ENCODE measurements around the gene NKIRAS1.

The NKIRAS1 gene

DNA sequence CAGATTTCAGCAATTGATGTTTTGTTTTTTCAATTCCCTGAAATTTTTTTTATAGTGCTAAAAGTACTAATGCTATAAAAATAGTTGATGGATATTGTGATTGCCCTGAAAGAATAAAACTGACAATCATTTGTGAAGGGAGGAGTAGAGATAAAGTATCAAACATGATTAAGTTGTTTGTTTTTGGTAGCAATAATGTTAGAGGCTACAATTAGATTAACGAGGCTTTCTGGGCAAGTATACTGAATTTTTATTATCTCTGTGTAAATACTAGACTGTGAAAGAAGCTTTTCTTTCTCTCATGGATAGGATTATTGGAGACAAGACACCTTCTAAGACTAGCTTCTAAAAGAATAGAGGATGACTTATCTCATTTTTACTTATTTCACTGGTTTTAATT lies 43.9 kb upstream of the NKIRAS1 start (continued):
- TF ChIP-seq ZNF10 (tag by site-specific recombination; IDR thresholded peaks at IDR 0.05): no peak
- no peak for TF ChIP-seq ZNF266 (tag by site-specific recombination; IDR thresholded peaks at IDR 0.05; ENCODE audit: low read depth)
- TF ChIP-seq ZNF239 (tag by site-specific recombination; IDR thresholded peaks at IDR 0.05): no peak
- no peak for TF ChIP-seq KLF16 (tag by site-specific recombination; IDR thresholded peaks at IDR 0.05)
- no peak for TF ChIP-seq ZFP37 (tag by site-specific recombination; IDR thresholded peaks at IDR 0.05)
- no peak for TF ChIP-seq ZNF24 (tag by site-specific recombination; IDR thresholded peaks at IDR 0.05)
- TF ChIP-seq KLF7 (tag by site-specific recombination; IDR thresholded peaks at IDR 0.05; ENCODE audit: borderline replicate concordance): no peak
- TF ChIP-seq ZNF660 (tag by site-specific recombination; IDR thresholded peaks at IDR 0.05): no peak
- TF ChIP-seq, protein P1, sequence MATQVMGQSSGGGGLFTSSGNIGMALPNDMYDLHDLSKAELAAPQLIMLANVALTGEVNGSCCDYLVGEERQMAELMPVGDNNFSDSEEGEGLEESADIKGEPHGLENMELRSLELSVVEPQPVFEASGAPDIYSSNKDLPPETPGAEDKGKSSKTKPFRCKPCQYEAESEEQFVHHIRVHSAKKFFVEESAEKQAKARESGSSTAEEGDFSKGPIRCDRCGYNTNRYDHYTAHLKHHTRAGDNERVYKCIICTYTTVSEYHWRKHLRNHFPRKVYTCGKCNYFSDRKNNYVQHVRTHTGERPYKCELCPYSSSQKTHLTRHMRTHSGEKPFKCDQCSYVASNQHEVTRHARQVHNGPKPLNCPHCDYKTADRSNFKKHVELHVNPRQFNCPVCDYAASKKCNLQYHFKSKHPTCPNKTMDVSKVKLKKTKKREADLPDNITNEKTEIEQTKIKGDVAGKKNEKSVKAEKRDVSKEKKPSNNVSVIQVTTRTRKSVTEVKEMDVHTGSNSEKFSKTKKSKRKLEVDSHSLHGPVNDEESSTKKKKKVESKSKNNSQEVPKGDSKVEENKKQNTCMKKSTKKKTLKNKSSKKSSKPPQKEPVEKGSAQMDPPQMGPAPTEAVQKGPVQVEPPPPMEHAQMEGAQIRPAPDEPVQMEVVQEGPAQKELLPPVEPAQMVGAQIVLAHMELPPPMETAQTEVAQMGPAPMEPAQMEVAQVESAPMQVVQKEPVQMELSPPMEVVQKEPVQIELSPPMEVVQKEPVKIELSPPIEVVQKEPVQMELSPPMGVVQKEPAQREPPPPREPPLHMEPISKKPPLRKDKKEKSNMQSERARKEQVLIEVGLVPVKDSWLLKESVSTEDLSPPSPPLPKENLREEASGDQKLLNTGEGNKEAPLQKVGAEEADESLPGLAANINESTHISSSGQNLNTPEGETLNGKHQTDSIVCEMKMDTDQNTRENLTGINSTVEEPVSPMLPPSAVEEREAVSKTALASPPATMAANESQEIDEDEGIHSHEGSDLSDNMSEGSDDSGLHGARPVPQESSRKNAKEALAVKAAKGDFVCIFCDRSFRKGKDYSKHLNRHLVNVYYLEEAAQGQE (tag by site-specific recombination; IDR thresholded peaks at IDR 0.05): no peak
- TF ChIP-seq PRDM1 (tag by site-specific recombination; IDR thresholded peaks at IDR 0.05): no peak
- no peak for TF ChIP-seq SP3 (tag by site-specific recombination; IDR thresholded peaks at IDR 0.05)
- TF ChIP-seq GLIS2 (tag by site-specific recombination; IDR thresholded peaks at IDR 0.05): no peak
- TF ChIP-seq SCRT1 (tag by site-specific recombination; IDR thresholded peaks at IDR 0.05; ENCODE audit: borderline replicate concordance): no peak
- no peak for TF ChIP-seq ZNF514 (tag by site-specific recombination; IDR thresholded peaks at IDR 0.05)
- TF ChIP-seq ZNF37A (tag by site-specific recombination; IDR thresholded peaks at IDR 0.05): no peak
- TF ChIP-seq ZNF16 (tag by site-specific recombination; IDR thresholded peaks at IDR 0.05; ENCODE audit: low read depth): no peak
- no peak for TF ChIP-seq ZNF174 (tag by site-specific recombination; IDR thresholded peaks at IDR 0.05)
- TF ChIP-seq PATZ1 (tag by site-specific recombination; IDR thresholded peaks at IDR 0.05): no peak
- TF ChIP-seq, protein P2, sequence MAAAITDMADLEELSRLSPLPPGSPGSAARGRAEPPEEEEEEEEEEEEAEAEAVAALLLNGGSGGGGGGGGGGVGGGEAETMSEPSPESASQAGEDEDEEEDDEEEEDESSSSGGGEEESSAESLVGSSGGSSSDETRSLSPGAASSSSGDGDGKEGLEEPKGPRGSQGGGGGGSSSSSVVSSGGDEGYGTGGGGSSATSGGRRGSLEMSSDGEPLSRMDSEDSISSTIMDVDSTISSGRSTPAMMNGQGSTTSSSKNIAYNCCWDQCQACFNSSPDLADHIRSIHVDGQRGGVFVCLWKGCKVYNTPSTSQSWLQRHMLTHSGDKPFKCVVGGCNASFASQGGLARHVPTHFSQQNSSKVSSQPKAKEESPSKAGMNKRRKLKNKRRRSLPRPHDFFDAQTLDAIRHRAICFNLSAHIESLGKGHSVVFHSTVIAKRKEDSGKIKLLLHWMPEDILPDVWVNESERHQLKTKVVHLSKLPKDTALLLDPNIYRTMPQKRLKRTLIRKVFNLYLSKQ (tag by site-specific recombination; IDR thresholded peaks at IDR 0.05; ENCODE audit: borderline replicate concordance): no peak
- TF ChIP-seq MZF1 (tag by site-specific recombination; IDR thresholded peaks at IDR 0.05; ENCODE audit: borderline replicate concordance): no peak
- TF ChIP-seq ZNF529 (tag by site-specific recombination; IDR thresholded peaks at IDR 0.05; ENCODE audit: insufficient replicate concordance): no peak
- TF ChIP-seq ZNF549 (tag by site-specific recombination; IDR thresholded peaks at IDR 0.05): no peak
- no peak for TF ChIP-seq TCF7L2 (IDR thresholded peaks at IDR 0.05; ENCODE audit: borderline replicate concordance, low read depth, low read length)
- TF ChIP-seq, protein P3, sequence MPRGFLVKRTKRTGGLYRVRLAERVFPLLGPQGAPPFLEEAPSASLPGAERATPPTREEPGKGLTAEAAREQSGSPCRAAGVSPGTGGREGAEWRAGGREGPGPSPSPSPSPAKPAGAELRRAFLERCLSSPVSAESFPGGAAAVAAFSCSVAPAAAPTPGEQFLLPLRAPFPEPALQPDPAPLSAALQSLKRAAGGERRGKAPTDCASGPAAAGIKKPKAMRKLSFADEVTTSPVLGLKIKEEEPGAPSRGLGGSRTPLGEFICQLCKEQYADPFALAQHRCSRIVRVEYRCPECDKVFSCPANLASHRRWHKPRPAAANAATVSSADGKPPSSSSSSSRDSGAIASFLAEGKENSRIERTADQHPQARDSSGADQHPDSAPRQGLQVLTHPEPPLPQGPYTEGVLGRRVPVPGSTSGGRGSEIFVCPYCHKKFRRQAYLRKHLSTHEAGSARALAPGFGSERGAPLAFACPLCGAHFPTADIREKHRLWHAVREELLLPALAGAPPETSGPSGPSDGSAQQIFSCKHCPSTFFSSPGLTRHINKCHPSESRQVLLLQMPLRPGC (tag by site-specific recombination; IDR thresholded peaks at IDR 0.05): no peak
- no peak for TF ChIP-seq ZNF521 (tag by site-specific recombination; IDR thresholded peaks at IDR 0.05)
- no peak for TF ChIP-seq KLF17 (tag by site-specific recombination; IDR thresholded peaks at IDR 0.05)
- TF ChIP-seq, protein P4, sequence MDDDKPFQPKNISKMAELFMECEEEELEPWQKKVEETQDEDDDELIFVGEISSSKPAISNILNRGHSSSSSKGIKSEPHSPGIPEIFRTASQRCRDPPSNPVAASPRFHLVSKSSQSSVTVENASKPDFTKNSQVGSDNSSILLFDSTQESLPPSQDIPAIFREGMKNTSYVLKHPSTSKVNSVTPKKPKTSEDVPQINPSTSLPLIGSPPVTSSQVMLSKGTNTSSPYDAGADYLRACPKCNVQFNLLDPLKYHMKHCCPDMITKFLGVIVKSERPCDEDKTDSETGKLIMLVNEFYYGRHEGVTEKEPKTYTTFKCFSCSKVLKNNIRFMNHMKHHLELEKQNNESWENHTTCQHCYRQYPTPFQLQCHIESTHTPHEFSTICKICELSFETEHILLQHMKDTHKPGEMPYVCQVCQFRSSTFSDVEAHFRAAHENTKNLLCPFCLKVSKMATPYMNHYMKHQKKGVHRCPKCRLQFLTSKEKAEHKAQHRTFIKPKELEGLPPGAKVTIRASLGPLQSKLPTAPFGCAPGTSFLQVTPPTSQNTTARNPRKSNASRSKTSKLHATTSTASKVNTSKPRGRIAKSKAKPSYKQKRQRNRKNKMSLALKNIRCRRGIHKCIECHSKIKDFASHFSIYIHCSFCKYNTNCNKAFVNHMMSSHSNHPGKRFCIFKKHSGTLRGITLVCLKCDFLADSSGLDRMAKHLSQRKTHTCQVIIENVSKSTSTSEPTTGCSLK (tag by site-specific recombination; IDR thresholded peaks at IDR 0.05): no peak
- no peak for TF ChIP-seq YY2 (tag by site-specific recombination; IDR thresholded peaks at IDR 0.05)
